PFSK-1 (cell line): ENCODE data around the gene MTIF2.

Source experiments
- FOXP2 ChIP-seq: optimal IDR thresholded peaks from 2 replicates; pipeline ENCODE3; 2011; ENCODE audit warnings: borderline replicate concordance, control low read depth, inconsistent platforms; ENCODE audit not compliant: insufficient read depth; ENCODE audit errors: extremely low read length, extremely low read depth
- POLR2AphosphoS5 ChIP-seq: IDR thresholded peaks from 2 replicates; pipeline ENCODE4 v1.6.1; 2012; ENCODE audit warnings: low read depth, mild to moderate bottlenecking, control low read depth, low read length, moderate library complexity
- SIN3A ChIP-seq: IDR thresholded peaks from 2 replicates; pipeline ENCODE4 v1.6.1; 2012; ENCODE audit warnings: mild to moderate bottlenecking, low read length, moderate library complexity, borderline replicate concordance; ENCODE audit not compliant: insufficient read depth
- TAF1 ChIP-seq: IDR thresholded peaks from 2 replicates; pipeline ENCODE4 v1.6.1; 2012; ENCODE audit warnings: low read length, control low read depth, borderline replicate concordance; ENCODE audit not compliant: insufficient read depth

GRCh38 chr2:55242617-55243016 is 26.4 kb downstream of the MTIF2 start:
- TF ChIP-seq SIN3A: no peak
- no peak for TF ChIP-seq POLR2AphosphoS5
- TF ChIP-seq TAF1: no peak
- TF ChIP-seq FOXP2: no peak
